Sigmoid colon (tissue), 7 donors: ENCODE data around the gene LAMC3. TPM values are rescaled to one million over a fixed set of nuclear protein-coding genes. Genes with fewer than 3 reads are reported as not detected.

Experiments used
- DNase-seq: peaks from one replicate; pipeline ENCODE4 v3.0.0-alpha.2; 2019
- H3K27ac ChIP-seq, 4 donors: fragments of 200-600 bp; sonication (generic); one replicate each; pipeline ENCODE4 v1.5.1; 2016 to 2019; ENCODE audit warnings: mild to moderate bottlenecking in 1 of 4
- H3K27me3 ChIP-seq, 3 donors: fragments of 200-600 bp; sonication (generic); one replicate each; pipeline ENCODE4 v1.5.1; 2019; ENCODE audit warnings: mild to moderate bottlenecking in 1 of 3
- H3K36me3 ChIP-seq, 4 donors: fragments of 200-600 bp; sonication (generic); one replicate each; pipeline ENCODE4 v1.5.1; 2016 to 2019
- H3K4me1 ChIP-seq, 4 donors: fragments of 200-600 bp; sonication (generic); one replicate each; pipeline ENCODE4 v1.5.1; 2017 to 2019
- H3K4me3 ChIP-seq, 4 donors: fragments of 200-600 bp; sonication (generic); one replicate each; pipeline ENCODE4 v1.5.1; 2017 to 2019; ENCODE audit warnings: mild to moderate bottlenecking in 2 of 4, moderate library complexity in 1 of 4
- H3K9me3 ChIP-seq, 4 donors: fragments of 200-600 bp in 3 of 4; sonication (generic) in 3 of 4; one replicate each; pipeline versions ENCODE4 v1.5.1 to v1.6.1; 2013 to 2019
- CTCF ChIP-seq, 4 experiments: fragments of 450-650 bp in 3 of 4; fragments of 200-600 bp in 1 of 4; IDR thresholded peaks; one replicate each; pipeline ENCODE4 v1.5.1; 2016 to 2019; ENCODE audit warnings: antibody characterized with exemption in 4 of 4, mild to moderate bottlenecking in 3 of 4, moderate library complexity in 2 of 4
- EP300 ChIP-seq, 4 donors: sonication (generic); formaldehyde crosslinking; IDR thresholded peaks; one replicate each; pipeline ENCODE4 v1.6.1; 2017; ENCODE audit warnings: antibody characterized with exemption in 4 of 4
- POLR2A ChIP-seq, 2 donors: fragments of 450-650 bp; IDR thresholded peaks; one replicate each; pipeline ENCODE4 v1.6.1; 2016; ENCODE audit warnings: antibody characterized with exemption in 2 of 2, mild to moderate bottlenecking in 2 of 2, moderate library complexity in 2 of 2
- POLR2AphosphoS5 ChIP-seq, 4 donors: sonication (generic); formaldehyde crosslinking; IDR thresholded peaks; one replicate each; pipeline ENCODE4 v1.6.1; 2017; ENCODE audit warnings: antibody characterized with exemption in 4 of 4
- WGBS, 2 donors: extraction: QIAGEN DNeasy Blood & Tissue Kit; methylation state at CpG; one replicate each; pipeline ENCODE4 v1.1.7; 2013; 5-methylcytosine and 5-hydroxymethylcytosine counted together
- intact Hi-C: fragments of 100-400 bp; cut with DNase I; formaldehyde crosslinking; loops from one replicate; pipeline ENCODE4 v1.15.1; 2023
- polyA plus RNA-seq, 3 donors: library from polyadenylated mRNA; stranded (reverse); fragments of 200-250 nt; gene quantifications; one replicate each; pipeline ENCODE4 v1.2.3, GENCODE V29; 2013
- total RNA-seq, 4 donors: library from RNA; depleted of rRNA; stranded (reverse); fragments of >200 nt; gene quantifications; one replicate each; pipeline ENCODE4 v1.1.0, GENCODE V29; 2016
- donor health status: healthy with polysubstance abuse.
- donor health status: Bipolar disorder and iron deficiency.
- donor health status: healthy.

Gene LAMC3
- total and polyA plus RNA-seq, 7 donors: under 0.01 to 1.4 (median 0.46) TPM; not detected in 2

DNA sequence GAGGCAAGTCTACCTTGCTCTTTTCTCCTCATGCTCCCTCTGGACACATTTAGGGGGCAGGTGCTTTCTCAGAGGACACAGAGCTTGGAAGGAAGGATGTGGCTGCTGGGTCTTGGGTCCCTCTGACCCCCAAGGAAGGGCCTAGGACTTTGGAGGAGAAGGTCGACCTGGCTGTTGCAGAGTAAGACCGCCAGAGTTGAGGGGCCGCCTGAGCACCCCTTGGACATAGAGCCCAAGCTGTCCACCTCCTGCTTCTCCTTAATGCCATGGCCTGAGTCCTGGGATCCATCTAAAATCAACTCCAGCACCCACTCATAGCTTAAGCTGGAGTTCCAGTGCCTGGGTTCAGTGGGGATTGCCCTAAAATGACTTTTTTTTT, 20.6 kb downstream of the LAMC3 start:
- H3K27me3 ChIP-seq: peaks cover 0 to 8% (median 0%) of the 10 kb centered on the region in 3 donors
- no peak overlapping the region for H3K4me3 ChIP-seq
- no peak for DNase-seq
- no peak for TF ChIP-seq EP300 (IDR thresholded peaks at IDR 0.05)
- no peak for TF ChIP-seq POLR2A (IDR thresholded peaks at IDR 0.05)
- no peak for TF ChIP-seq POLR2AphosphoS5 (IDR thresholded peaks at IDR 0.05)
- no peak for TF ChIP-seq CTCF (IDR thresholded peaks at IDR 0.05)
- WGBS, 2 donors: 75 to 84% methylated on average over 3 of the region's 3 CpGs
- H3K4me1 ChIP-seq: no peaks in the 10 kb centered on the region
- intact Hi-C loops: no loop called here
- no peak overlapping the region for H3K27ac ChIP-seq
- H3K9me3 ChIP-seq: no peaks in the 10 kb centered on the region
- H3K36me3 ChIP-seq: no peaks in the 10 kb centered on the region

GRCh38 chr9:131030239-131031004, 21.4 kb downstream of the LAMC3 start:
- no peak overlapping the region for H3K4me3 ChIP-seq
- no peaks in the 10 kb centered on the region for H3K9me3 ChIP-seq
- no peak overlapping the region for H3K27ac ChIP-seq
- H3K36me3 ChIP-seq: no peaks in the 10 kb centered on the region
- WGBS, 2 donors: 74 to 89% methylated on average over 13 of the region's 13 CpGs
- TF ChIP-seq POLR2A (IDR thresholded peaks at IDR 0.05) (no peak), POLR2AphosphoS5 (IDR thresholded peaks at IDR 0.05) (no peak), CTCF (IDR thresholded peaks at IDR 0.05) (no peak), EP300 (IDR thresholded peaks at IDR 0.05) (no peak)
- no peak for DNase-seq
- H3K4me1 ChIP-seq: no peaks in the 10 kb centered on the region
- H3K27me3 ChIP-seq: peaks cover 0 to 8% (median 0%) of the 10 kb centered on the region in 3 donors
- intact Hi-C loops: no loop called here

DNA sequence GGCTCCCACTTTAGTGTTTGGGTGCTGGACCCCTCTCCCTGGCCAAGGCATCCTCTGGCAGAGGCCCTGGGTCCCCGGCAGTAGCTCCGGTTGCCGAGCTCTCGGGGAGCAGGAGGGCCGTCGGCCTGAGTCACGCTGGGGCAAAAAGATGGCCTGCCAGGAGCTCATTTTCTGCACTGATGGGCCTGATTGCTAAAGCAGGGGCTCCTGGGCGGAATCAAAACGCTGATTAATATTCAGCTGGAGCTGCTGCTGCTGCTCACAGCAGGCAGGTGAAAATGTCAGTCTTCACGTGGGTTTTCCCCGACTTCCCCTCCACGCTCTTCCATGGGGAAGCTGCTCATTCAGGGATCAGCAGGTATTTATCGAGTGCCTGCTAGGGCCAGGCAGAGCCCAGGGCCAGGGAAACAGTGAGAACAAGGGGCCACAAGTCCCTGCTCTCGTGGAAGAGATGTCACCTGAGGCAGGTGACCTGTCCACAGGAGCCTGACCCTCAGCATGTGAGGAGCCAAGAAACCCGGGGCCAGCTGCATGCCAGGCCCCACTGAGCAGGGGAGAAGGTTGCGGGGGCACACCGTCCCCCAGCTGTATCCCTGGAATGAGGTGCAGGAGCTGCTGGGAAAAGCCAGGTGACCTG, 22.1 kb downstream of the LAMC3 start:
- whole genome bisulfite sequencing, 2 donors: 88 to 91% methylated on average over 17 of the region's 17 CpGs
- H3K4me3 ChIP-seq: no peak overlapping the region
- DNase-seq: no peak
- H3K27me3 ChIP-seq: peaks cover 0 to 4% (median 0%) of the 10 kb centered on the region in 3 donors
- H3K36me3 ChIP-seq: no peaks in the 10 kb centered on the region
- intact Hi-C loops: no loop called here
- no peak for TF ChIP-seq CTCF (IDR thresholded peaks at IDR 0.05)
- no peak overlapping the region for H3K27ac ChIP-seq
- H3K4me1 ChIP-seq: no peaks in the 10 kb centered on the region
- H3K9me3 ChIP-seq: no peaks in the 10 kb centered on the region

DNA sequence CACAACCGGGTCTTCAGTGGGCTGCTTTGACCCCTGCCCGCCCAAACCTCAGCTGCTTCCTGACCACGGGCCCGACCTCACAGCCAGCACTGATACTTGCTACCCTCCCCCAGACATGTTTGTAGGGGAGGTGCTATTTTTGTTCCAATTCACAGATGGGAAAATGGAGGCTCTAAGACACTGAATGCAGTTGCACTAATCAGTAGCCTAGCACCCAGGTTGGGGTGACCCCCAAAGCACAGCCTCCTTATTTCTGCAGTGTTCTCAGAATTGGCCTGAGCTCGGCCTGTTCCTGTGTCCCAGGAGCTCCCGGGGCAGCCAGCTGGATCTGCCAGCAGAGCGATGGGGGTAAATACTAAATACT, 22.6 kb downstream of the LAMC3 start:
- Histone ChIP-seq H3K27ac (no peak overlapping the region), H3K9me3 (no peaks in the 10 kb centered on the region), H3K4me3 (no peak overlapping the region), H3K4me1 (peaks cover 0 to 3% (median under 1%) of the 10 kb centered on the region in 4 donors), H3K27me3 (no peaks in the 10 kb centered on the region), H3K36me3 (no peaks in the 10 kb centered on the region)
- intact Hi-C loops: no loop called here
- DNase-seq: no peak
- 82 to 85% methylated on average over 7 of the region's 7 CpGs for WGBS, 2 donors
- TF ChIP-seq EP300 (IDR thresholded peaks at IDR 0.05) (no peak), CTCF (IDR thresholded peaks at IDR 0.05) (no peak), POLR2A (IDR thresholded peaks at IDR 0.05) (no peak), POLR2AphosphoS5 (IDR thresholded peaks at IDR 0.05) (no peak)
